ENCODE measurements around the gene MED26.
A peak's percentile ranks its signal among the peaks of the same experiment; 100 is the strongest.

The MED26 gene

DNA sequence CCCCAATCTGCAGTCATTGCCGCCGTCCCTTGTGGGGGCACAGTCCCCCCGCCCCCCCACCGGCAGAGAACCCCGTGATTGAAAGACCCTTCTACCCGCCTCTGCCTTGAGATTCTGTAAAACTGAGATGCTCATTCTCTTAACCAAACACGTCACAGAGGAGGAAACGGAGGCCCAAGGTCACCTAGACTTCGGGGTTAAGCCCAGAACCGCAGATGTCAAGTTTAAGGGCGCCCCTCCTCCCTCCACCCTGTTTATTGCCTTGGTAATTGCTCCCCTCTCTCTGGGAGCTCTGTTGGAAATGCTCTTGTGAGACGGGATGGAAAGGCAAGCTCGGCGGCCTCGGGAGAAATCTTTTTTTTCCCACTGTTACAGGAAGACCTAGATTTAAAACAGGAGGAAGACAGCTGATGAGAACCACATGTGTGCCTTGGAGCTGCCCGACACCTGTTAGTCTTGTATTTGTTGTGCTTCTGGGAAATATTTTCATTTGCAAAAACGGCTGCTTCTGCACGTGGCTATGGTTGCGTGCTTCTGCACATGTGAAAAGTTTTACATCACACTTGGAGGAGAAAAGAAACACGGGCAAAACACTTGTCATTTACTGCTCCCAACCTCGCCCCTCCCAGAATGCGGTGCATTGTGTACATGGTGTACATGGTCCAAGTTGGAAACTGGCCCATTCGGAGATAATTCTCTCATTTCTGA is 1.1 kb upstream of the MED26 start:
- no peak for TF ChIP-seq ZNF274 (IDR thresholded peaks at IDR 0.05; ENCODE audit: low read depth, low read length)
- H3K4me3 ChIP-seq (ENCODE audit: low read length) = peak overlapping the region; percentile 83

DNA sequence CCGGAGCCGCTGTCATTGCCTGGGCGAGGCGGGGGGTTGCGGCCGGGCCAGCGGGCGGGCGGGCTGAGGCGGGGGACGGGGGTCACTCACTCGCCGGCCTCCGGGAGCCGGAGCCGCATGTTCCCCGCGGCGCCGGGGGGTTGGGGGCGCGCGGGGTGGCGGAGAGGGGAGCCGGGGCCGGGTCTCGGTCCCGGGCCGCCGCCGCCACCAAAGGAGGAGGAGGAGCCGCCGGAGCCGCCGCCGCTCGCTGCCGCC is 149 bp downstream of the MED26 start:
- H3K4me3 ChIP-seq (ENCODE audit: low read length) = peak overlapping the region; percentile 94
- TF ChIP-seq ZNF274 (IDR thresholded peaks at IDR 0.05; ENCODE audit: low read depth, low read length) = no peak

DNA sequence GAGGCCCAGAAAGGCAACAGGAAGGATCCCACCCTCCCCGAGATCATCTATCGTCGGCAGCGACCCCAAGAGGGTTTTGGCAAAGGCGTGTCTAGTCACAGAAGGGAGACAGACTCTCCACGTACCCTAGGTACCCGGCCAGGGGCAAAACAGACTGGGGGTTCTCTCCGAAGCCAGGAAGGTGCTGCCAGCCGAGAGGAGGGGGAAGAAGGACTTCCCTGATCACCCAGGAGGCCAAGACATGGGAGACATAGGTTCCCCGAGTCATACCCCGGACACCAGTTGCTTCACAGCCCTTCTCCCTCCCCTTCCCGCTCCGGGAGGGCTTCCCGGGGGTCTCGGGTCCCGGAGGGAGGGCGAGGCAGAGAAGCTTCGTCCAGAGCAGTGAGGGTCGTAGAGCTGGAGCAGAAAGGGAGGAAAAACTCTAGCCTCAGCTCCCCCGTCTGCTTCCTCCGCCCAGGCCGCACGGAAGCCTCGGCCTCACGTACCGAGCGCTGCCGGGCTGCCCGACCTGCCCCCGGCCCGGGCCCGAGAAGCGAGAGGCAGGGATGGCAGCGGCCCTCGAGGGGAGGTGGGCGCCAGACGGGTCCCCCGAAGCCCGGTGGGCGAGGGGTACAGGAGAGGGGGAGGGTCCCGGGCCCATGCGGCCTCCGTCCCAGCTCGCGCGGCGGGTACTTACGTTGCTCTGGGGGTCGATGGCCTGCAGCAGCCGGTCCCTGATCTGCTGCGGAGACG is 644 bp downstream of the MED26 start:
- TF ChIP-seq ZNF274 (IDR thresholded peaks at IDR 0.05; ENCODE audit: low read depth, low read length) = no peak
- H3K4me3 ChIP-seq (ENCODE audit: low read length) = peak overlapping the region; percentile 94

DNA sequence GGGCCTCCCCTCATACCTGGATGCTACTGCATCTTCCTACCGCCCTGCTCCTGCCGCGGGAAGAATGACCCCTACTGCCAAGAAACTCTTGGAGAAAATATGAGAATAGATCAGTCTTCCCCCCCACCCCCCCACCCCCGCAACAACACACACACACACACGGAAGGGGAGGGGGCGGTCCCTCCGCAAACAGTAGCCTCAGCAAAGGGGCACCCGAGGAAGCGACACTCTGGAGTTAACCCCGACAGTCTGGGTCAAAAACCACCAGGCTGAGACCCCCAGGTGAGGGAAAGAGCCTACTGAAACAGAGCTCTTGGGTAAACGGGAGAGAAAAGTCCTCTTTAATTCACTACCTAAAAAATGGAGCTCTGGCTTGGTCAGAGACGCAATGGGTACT is 1.2 kb downstream of the MED26 start:
- H3K4me3 ChIP-seq (ENCODE audit: low read length) = peak overlapping the region; percentile 94
- no peak for TF ChIP-seq ZNF274 (IDR thresholded peaks at IDR 0.05; ENCODE audit: low read depth, low read length)

DNA sequence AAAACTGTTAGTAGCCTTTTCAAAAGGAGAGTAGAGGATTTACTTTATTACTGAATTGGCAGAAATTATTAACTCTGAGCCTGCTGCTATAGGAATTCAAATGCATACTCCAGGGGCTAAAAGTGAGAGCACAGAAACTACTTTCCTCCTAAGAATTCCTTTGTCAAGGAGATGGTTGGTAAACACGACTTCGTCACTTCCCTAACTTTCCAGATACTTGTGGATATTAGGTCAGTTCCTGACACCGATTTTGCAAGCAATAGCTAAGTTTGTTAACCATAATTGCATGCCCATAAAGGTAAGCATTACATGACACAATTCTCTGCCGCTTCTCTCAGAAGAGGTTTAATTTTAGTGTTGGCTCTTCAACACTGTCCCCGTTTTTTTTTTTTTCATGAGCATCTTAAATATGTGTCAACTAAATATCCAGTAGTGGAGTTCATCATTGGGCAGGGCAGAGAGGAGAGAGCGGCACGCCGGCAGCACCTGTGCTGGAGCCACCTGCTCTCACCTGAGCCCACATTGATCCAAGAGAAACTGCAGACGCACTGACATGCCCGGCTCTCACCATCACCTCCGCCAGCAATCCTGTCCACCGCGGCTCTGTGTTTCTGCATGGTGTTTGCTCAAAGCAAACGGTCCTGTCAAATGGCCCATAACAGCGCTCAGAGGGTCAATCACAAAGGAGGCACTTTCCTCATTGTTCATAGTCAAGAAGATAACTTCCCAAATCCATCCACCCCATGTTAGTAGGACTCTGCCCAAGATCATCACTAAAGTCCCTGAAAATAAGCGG is 2.6 kb downstream of the MED26 start:
- H3K4me3 ChIP-seq (ENCODE audit: low read length) = no peak overlapping the region
- TF ChIP-seq ZNF274 (IDR thresholded peaks at IDR 0.05; ENCODE audit: low read depth, low read length) = no peak

DNA sequence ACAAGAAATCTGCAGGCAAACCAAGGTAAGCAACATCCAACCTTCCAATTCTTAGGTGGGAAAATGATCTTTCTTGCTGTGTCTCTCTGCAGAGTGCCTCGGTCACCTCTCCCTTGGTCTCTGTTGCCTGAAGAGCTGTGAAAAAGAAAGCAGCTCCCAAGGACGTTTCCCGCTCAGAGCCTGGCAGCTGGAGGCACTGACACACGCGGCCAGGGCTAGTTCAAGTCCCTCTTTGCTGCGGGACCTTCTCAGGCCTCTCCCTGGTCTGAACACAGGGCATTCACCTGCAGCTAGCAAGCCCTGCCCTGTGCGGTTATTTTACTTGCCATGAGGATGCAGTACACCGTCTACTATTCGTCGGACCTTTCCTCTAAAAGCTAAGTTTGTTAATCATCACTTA is 3.8 kb downstream of the MED26 start:
- H3K4me3 ChIP-seq (ENCODE audit: low read length) = no peak overlapping the region
- TF ChIP-seq ZNF274 (IDR thresholded peaks at IDR 0.05; ENCODE audit: low read depth, low read length) = no peak

DNA sequence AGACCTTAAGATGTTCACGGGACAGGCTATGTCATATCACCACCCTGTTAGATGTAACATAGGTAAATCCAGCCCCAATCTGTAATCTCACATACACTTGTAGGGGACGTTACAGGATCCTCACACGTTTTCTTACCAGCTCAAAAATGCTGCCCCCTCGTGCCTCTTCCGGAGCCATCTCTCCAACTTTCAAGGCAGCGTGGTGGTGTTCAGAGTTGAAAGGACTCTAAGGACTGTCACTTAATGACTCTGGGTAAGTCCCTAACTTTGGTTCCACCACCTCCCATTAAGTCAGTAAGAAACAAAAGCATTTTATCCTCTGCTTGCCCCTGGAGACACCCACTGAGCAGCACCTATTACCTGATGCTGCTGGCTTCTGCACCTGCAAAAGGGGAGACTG is 4.4 kb downstream of the MED26 start:
- H3K4me3 ChIP-seq (ENCODE audit: low read length) = no peak overlapping the region
- no peak for TF ChIP-seq ZNF274 (IDR thresholded peaks at IDR 0.05; ENCODE audit: low read depth, low read length)

DNA sequence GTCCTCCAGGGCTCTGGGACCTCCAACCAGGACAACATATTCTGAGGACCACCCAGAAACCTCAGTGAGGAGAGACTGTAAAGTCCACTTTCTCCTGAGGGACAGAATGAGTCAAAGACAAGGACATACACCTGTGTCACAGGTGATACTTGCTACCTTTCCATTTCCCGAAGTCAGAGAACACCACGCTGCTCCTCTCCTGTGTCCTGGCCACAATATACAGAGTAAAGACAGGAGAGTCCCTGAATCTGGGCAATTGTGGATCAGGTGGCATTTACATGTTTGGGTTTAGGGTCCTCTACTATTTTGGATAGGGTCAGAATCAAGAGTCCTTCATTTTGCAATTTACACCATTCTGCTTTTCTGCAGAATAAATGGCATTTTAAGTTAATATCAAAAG is 4.9 kb downstream of the MED26 start:
- no peak overlapping the region for H3K4me3 ChIP-seq (ENCODE audit: low read length)
- no peak for TF ChIP-seq ZNF274 (IDR thresholded peaks at IDR 0.05; ENCODE audit: low read depth, low read length)

DNA sequence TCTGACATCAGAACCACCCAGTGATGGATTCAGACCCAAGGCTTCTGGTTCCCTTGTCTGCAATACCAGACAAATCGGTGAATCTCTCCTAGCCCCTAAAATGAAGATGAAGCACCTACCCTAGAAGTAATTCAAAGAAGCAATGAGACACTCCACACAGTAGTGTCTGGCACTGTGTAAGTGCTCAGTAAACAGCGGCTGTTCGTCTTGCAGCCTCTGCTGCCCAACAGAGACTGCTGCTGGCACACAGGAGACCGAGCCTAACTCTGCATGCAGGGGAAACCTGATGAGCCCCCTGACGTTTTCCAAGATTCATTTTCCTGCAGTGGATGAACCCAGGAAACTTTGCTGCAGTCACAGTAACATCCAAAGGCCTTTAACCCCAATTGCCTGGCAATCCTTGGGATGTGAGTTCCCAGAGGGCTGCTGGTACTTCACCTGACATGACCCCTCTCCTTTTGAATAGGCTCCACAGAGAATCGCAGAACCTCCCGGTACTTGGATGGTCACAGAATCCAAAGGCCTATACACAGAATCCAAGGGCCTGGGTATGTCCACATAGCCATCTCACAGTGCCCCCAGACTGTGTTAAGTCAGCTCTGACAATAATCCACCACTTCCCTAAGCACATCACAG is 6.7 kb downstream of the MED26 start:
- no peak for TF ChIP-seq ZNF274 (IDR thresholded peaks at IDR 0.05; ENCODE audit: low read depth, low read length)
- H3K4me3 ChIP-seq (ENCODE audit: low read length) = no peak overlapping the region

DNA sequence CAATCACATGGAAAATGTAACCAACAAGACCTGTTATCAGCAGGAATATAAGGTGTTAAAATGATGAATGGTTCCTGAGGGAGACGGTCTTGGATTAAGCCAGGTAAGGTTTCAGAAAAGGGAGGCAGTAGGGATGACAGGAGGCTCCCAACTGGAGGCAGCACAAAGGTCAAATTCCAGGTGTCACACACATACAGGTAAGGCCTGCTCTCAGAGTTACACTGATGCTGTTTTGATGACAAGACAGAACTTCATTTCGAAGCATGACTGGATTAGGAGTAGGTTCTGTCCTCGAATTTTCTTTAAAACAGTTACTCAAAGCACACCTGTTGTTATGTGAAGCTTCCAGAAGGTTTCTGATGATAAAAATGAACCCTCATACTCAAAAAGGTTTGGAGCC is 7.4 kb downstream of the MED26 start:
- no peak for TF ChIP-seq ZNF274 (IDR thresholded peaks at IDR 0.05; ENCODE audit: low read depth, low read length)
- no peak overlapping the region for H3K4me3 ChIP-seq (ENCODE audit: low read length)

DNA sequence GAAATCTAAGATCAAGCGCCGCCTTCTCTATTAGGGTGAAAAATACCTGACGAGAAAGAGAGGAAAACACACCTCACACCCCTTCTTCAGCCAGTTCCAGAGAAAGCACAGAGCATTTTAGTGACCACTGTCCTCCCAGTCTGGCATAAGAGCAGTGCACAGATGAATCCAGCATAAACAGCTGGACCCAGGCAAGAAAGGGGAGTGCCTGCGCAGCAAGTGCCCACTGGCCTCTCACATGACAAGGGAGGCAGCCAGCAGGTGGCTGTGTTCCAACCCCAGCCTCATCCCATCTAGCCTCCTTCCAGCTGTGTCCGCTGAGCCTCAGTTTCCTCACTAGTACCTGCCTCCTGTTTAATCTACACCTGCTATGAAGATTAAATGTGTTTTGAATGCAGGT is 8.0 kb downstream of the MED26 start:
- no peak overlapping the region for H3K4me3 ChIP-seq (ENCODE audit: low read length)
- TF ChIP-seq ZNF274 (IDR thresholded peaks at IDR 0.05; ENCODE audit: low read depth, low read length) = no peak

DNA sequence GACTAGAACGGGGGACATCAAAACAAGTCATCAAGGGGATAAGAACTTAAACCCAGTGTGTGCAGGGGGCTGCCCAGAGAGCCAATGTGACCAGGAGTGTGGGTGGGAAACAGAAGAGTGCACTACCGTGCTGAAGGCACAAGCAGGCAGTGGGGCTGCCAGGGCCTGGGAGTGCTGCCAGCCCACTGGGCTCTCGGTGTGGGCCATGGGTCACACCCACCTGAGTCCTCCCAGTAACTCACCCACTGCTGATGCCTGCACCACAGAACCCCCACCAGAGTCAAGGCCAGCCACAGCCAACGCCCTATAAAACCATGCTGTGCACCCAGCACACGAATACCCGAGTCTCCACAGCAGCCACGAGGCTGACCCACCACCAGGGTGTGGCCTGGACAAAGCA is 8.5 kb downstream of the MED26 start:
- H3K4me3 ChIP-seq (ENCODE audit: low read length) = no peak overlapping the region
- TF ChIP-seq ZNF274 (IDR thresholded peaks at IDR 0.05; ENCODE audit: low read depth, low read length) = no peak

DNA sequence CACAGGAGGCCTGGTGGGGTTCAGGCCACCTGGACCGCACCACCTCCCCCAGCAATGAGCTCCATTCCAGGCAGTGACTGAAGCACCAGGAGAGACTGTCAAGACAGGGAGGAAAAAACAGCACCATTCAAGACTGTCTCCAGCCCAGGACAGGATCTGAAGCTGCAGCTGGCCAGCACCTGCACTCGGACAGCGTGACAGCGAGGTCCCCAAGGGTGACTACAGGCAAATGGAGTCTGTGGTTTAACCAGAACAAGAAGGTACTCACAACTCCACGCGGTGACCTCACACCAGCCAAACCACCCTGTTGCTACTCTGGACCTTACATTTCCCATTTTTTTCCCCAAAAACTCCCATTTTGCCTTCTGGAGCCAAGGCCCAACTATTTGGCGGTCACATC is 9.8 kb downstream of the MED26 start:
- H3K4me3 ChIP-seq (ENCODE audit: low read length) = no peak overlapping the region
- TF ChIP-seq ZNF274 (IDR thresholded peaks at IDR 0.05; ENCODE audit: low read depth, low read length) = no peak

DNA sequence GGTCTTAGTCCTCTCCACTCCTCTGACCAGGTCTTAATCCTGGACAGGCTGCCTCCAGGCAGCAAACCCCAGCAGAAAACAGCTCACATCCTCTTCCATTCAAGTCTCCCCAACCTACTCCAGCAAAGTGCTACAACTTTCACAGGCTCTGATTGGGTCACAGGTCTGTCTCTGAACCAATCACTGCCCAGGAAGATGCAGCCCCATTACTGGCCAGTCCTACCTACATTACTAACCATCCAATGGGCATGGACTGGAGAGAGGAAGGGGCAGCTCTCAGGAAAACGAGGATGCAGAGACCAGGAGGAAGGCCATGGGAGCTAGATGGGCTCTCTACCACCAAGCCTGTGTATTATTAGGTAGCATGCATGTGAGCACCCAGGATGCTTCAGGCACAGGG is 12.2 kb downstream of the MED26 start:
- TF ChIP-seq ZNF274 (IDR thresholded peaks at IDR 0.05; ENCODE audit: low read depth, low read length) = no peak
- H3K4me3 ChIP-seq (ENCODE audit: low read length) = no peak overlapping the region

DNA sequence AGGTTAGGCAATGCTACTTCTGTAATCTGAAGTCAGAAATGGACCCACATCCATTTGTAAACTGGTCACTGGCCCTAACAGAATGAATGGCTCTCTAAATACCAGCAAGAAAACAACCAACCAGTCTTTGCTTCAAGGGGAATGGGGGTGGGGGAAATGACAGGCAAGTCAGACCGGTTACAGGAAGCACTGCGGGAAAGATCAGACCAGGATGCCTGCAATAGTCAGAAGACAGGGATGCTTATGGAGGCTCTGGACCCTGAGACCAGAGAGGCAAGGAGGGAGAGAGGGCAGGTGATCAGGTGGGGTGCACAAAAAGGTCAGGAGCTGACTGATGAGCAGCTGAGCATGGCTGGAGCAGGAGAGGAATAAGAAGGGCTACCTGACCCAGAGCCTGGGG is 13.1 kb downstream of the MED26 start:
- H3K4me3 ChIP-seq (ENCODE audit: low read length) = no peak overlapping the region
- TF ChIP-seq ZNF274 (IDR thresholded peaks at IDR 0.05; ENCODE audit: low read depth, low read length) = no peak
